ENCODE results near the gene SLC7A14.

SLC7A14 gene

GRCh38 chr3:170585937-170586310 is at the start of gene SLC7A14:
Gene SLC7A14, minus strand, starts transcription at chr3:170586075. Its CDS starts 59,139 bp downstream, at chr3:170526936.
- no peak for DNase-seq (ENCODE audit: low read depth, low spot score)

- DNase-seq (ENCODE audit: low read depth, low spot score), result no peak
Observed at GRCh38 chr3:170635385-170635735, 49.5 kb upstream of the SLC7A14 start.

GRCh38 chr3:170634663-170635384 is 48.9 kb upstream of the SLC7A14 start:
- DNase-seq (ENCODE audit: low read depth, low spot score), result no peak

GRCh38 chr3:170633573-170633972 is 47.7 kb upstream of the SLC7A14 start:
- DNase-seq (ENCODE audit: low read depth, low spot score), result no peak

GRCh38 chr3:170632780-170633179 is 46.9 kb upstream of the SLC7A14 start:
- no peak for DNase-seq (ENCODE audit: low read depth, low spot score)

- no peak for DNase-seq (ENCODE audit: low read depth, low spot score)
Observed at GRCh38 chr3:170631755-170632488, 46.0 kb upstream of the SLC7A14 start.

- no peak for DNase-seq (ENCODE audit: low read depth, low spot score)
Observed at GRCh38 chr3:170623524-170623923, 37.6 kb upstream of the SLC7A14 start.

- DNase-seq (ENCODE audit: low read depth, low spot score), result no peak
Observed at GRCh38 chr3:170622369-170623159, 36.7 kb upstream of the SLC7A14 start.

GRCh38 chr3:170621256-170621655 is 35.4 kb upstream of the SLC7A14 start:
- DNase-seq (ENCODE audit: low read depth, low spot score), result no peak

GRCh38 chr3:170614214-170614966 is 28.5 kb upstream of the SLC7A14 start:
- DNase-seq (ENCODE audit: low read depth, low spot score), result no peak

GRCh38 chr3:170611751-170612150 is 25.9 kb upstream of the SLC7A14 start:
- DNase-seq (ENCODE audit: low read depth, low spot score), result no peak

- no peak for DNase-seq (ENCODE audit: low read depth, low spot score)
Observed at GRCh38 chr3:170610321-170610884, 24.5 kb upstream of the SLC7A14 start.

GRCh38 chr3:170608475-170608874 is 22.6 kb upstream of the SLC7A14 start:
- DNase-seq (ENCODE audit: low read depth, low spot score), result no peak

- no peak for DNase-seq (ENCODE audit: low read depth, low spot score)
Observed at GRCh38 chr3:170606675-170607074, 20.8 kb upstream of the SLC7A14 start.

GRCh38 chr3:170605490-170605889 is 19.6 kb upstream of the SLC7A14 start:
- DNase-seq (ENCODE audit: low read depth, low spot score), result no peak

- DNase-seq (ENCODE audit: low read depth, low spot score), result no peak
Observed at GRCh38 chr3:170603770-170604510, 18.1 kb upstream of the SLC7A14 start.

GRCh38 chr3:170602556-170602955 is 16.7 kb upstream of the SLC7A14 start:
- no peak for DNase-seq (ENCODE audit: low read depth, low spot score)

GRCh38 chr3:170600005-170600624 is 14.2 kb upstream of the SLC7A14 start:
- no peak for DNase-seq (ENCODE audit: low read depth, low spot score)

- DNase-seq (ENCODE audit: low read depth, low spot score), result no peak
Observed at GRCh38 chr3:170599091-170599490, 13.2 kb upstream of the SLC7A14 start.

GRCh38 chr3:170598091-170598502 is 12.2 kb upstream of the SLC7A14 start:
- DNase-seq (ENCODE audit: low read depth, low spot score), result no peak

Data from activated CD4-positive, CD25-positive, alpha-beta regulatory T cell treated with anti-CD3 and anti-CD28 coated beads, Interleukin-2, amount 50 U/mL, for 16 hours (primary cell).